GM13976 (cell line): Measurements from ENCODE around the gene SIGLEC11.

ENCODE experiments used
- DNase-seq: peaks from one replicate; pipeline ENCODE4 v3.0.0; 2012; ENCODE audit warnings: low spot score
- CTCF ChIP-seq: IDR thresholded peaks from 2 replicates; pipeline ENCODE4 v1.5.1; 2012; ENCODE audit warnings: borderline replicate concordance, mild to moderate bottlenecking; ENCODE audit not compliant: insufficient read depth; ENCODE audit errors: extremely low read depth, missing control alignments, control extremely low read depth
- in situ Hi-C: fragments of 300-500 bp; cut with MboI; formaldehyde crosslinking; loops from one replicate; pipeline ENCODE4 v1.12.0; 2022; ENCODE audit warnings: low sequenced_read_pairs, mixed read lengths, inconsistent platforms; ENCODE audit not compliant: unreplicated experiment

SIGLEC11 gene

DNA sequence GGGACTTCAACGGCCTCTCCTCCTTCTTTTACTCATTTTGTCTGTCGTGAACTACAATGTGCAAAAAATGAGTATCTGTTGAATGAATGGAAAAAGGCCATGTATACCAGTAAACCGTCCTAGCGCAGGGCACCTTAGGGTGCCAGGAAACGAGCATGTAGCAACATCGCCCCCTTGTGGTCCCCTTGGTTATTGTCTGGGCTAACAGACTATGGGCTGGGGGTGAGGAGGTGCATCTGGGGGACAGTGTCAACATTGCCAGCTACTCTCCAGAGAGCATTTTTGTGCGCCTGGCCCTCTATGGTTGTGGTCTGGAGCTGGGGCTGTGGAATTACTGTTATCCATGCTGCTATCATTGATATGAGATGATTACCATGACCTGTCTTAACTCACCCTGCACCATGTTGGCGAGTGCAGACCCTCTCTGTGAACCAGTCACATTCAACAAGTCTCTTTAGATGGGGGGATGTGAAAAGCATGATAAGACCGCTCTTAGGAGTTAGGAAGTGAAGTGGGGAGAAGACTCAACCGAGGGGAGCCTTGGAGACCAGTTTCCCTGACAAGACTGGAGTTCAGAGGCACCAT is 22.8 kb upstream of the SIGLEC11 start:
- in situ Hi-C loops: no loop called here
- peak; percentile 84 for DNase-seq
- peak; percentile 87 for TF ChIP-seq CTCF

GRCh38 chr19:49981603-49982593 is 20.9 kb upstream of the SIGLEC11 start:
- in situ Hi-C loops: no loop called here
- no peak for TF ChIP-seq CTCF
- no peak for DNase-seq

DNA sequence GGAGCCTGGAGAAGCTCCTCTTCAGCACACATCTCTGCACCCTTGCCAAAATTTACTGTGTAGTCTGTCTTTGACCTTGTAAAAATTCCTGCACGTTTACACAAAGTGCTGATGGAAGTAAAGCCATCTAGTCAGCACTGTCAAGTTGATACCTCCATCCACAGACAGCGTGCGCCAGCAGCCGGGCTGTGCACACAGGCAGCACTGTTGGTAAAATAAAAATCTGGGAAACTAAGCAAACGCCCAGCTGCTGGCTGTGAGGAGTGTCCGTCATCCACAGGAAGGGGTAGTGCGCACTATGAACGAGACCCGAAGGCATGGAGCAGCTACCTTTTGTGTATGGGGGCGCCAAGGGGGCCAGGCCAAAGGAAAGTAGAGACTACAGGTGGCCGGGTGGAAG is 17.4 kb upstream of the SIGLEC11 start:
- in situ Hi-C loops: no loop called here
- no peak for DNase-seq
- TF ChIP-seq CTCF: no peak

DNA sequence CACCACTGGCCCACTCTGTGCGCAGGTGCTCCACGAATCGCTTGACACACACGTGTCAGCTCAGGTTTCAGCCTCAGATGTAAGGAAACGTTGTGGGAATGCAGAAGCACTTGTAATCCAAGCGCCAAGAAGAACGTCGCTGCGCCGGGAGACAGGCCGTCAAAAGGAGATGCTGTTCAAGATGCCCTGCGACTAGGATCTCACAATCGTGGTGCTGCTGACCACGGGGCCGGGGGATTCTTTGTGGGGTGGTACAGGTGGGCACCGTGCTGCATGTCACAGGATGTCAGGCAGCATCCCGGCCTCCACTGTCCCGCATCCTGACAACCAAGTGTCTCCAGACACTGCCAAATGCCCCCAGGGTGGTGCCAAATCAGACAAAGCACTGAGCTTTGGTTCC is 16.9 kb upstream of the SIGLEC11 start:
- DNase-seq: no peak
- no peak for TF ChIP-seq CTCF
- in situ Hi-C loops: no loop called here

GRCh38 chr19:49977076-49977475 is 16.1 kb upstream of the SIGLEC11 start:
- no peak for TF ChIP-seq CTCF
- no peak for DNase-seq
- in situ Hi-C loops: no loop called here

DNA sequence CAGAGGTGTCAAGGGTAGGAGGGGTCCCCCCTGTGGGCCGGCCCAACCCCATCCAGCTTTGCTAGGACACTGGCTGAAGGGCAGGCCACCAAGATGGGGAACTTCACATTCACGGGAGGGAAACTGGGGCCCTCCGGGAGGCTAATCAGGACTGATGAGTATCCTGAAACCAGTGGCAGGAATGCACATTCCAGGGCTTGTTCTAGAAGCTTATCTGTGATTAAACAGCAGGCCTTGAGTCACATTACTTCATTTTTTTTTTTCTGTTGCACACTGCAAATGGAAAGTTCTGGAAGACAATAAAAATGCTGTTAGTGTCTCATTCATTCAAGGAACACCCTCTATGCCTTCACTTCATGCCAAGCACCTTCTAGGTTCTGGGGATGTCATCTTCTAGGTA is 15.5 kb upstream of the SIGLEC11 start:
- no peak for TF ChIP-seq CTCF
- DNase-seq: no peak
- in situ Hi-C loops: no loop called here
